HL-60/S4 treated with phorbol 12-myristate 13-acetate at 8.2 ng/mL for 4 days and 3 days (cell line): ENCODE measurements around the gene SHH.

Experiments
- in situ Hi-C: fragments of 300-500 bp; cut with MboI; formaldehyde crosslinking; loops from 2 replicates; pipeline ENCODE4 v1.15.0; 2022; ENCODE audit warnings: low sequenced_read_pairs

The SHH gene

GRCh38 chr7:155811895-155812761 lies at the start of gene SHH:
TSS of gene SHH (minus strand) at chr7:155812463. CDS start at chr7:155812122, 341 bp downstream.
- in situ Hi-C loops = loop anchor here (25.0 kb wide), 1 partner anchor 1000 kb away; no protein-coding TSS in a partner anchor

GRCh38 chr7:155861480-155861868 lies 49.2 kb upstream of the SHH start:
- in situ Hi-C loops = no loop called here

DNA sequence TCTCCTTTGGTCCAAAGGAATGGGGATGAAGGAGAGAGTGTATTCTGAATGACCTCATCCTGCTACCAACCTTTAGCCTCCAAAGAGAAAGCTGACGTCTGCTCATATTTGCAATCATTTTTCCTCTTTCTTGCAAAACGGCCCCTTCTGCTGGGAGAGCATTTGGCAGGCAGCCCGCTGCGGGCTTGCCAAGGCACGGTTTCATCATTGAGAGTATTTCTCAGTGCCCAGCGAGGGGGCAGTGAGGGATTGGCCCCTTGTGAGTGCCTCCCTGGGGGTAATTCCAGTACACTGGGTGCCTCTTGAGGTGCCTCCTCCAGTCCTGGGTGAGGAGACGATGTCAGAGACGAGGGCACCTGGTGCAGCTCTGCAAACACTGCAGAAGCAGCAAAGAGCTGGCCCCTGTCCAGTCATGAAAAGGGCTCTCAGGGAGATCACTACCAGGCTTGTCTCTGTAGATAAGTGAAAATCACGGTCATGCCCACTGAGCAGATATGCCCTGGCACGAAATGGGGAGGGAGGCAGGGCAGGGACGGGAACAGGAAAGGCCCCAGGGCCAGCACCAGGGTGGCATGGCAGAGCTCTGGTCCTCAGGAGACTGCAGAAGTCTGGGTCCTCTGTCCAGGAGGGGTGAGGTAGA lies 48.7 kb upstream of the SHH start:
- in situ Hi-C loops = no loop called here

- in situ Hi-C loops = no loop called here
Observed at GRCh38 chr7:155860461-155860839, 48.2 kb upstream of the SHH start.

- in situ Hi-C loops = no loop called here
Observed at GRCh38 chr7:155858521-155859061, 46.3 kb upstream of the SHH start.

- in situ Hi-C loops = no loop called here
Observed at GRCh38 chr7:155857141-155857540, 44.9 kb upstream of the SHH start.

GRCh38 chr7:155856656-155857055 lies 44.4 kb upstream of the SHH start:
- in situ Hi-C loops = no loop called here

DNA sequence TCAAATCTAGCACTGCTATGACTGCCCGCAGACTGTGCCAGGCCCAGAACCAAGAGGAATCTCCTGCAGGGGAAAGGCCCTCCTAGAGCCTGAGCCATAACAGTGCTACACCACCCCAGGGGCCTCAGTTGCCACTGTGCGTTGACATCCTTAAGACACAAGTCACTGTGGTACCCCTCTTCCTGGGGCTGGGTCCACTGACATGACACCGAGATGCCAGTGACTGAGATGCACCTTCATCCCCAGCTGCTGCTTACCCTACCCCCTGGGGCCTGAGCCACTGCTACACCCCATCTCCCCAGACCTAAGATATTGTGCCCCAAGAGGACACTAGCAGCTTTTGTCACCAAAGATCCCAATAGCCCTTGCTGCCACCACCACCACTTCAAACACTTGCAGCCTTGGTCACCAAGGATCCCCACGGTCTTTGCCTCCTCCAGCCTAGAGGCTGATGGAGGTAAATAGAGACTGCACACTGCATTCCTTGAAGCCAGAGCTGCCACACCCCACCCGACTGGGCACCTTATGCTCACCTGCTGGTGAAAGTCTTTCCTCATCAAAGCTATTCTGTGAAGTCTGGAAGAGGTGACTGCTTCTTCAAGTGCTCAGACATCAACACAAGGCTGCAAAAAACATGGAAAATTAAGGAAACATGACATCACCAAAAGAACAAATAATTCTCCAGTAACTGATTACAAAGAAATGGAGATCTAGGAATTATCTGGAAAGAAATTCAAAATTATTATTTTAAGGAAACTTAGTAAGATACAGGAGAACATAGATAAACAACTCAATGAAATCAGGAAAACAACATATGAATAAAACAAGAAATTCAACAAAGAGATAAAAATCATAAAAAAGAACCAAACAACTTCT lies 40.4 kb upstream of the SHH start:
- in situ Hi-C loops = no loop called here

- in situ Hi-C loops = no loop called here
Observed at GRCh38 chr7:155851892-155852291, 39.6 kb upstream of the SHH start.

- in situ Hi-C loops = no loop called here
Observed at GRCh38 chr7:155850766-155851678, 38.8 kb upstream of the SHH start.

DNA sequence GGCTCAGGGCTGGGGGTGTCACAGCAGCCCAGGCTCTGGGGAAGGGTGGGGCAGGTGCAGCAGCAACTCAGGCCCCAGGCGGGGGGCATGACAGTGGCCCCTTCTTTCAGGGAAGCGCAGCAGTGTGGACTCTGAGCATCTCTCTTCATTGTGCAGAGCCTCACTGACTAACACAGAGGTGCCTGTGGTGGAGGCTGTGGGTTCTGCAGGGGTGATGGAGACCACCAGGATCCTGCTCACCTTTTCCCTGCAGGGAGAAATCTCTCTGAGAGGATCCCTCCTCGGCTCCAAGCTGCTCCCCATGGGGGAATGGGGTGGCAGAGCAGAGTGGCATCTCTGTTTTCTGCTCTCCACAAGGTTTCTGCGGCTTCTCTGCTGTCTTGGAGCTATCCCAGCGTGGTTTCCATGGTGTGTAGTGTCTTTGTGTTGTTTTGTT lies 37.8 kb upstream of the SHH start:
- in situ Hi-C loops = no loop called here

GRCh38 chr7:155848691-155849669 lies 36.7 kb upstream of the SHH start:
- in situ Hi-C loops = no loop called here

DNA sequence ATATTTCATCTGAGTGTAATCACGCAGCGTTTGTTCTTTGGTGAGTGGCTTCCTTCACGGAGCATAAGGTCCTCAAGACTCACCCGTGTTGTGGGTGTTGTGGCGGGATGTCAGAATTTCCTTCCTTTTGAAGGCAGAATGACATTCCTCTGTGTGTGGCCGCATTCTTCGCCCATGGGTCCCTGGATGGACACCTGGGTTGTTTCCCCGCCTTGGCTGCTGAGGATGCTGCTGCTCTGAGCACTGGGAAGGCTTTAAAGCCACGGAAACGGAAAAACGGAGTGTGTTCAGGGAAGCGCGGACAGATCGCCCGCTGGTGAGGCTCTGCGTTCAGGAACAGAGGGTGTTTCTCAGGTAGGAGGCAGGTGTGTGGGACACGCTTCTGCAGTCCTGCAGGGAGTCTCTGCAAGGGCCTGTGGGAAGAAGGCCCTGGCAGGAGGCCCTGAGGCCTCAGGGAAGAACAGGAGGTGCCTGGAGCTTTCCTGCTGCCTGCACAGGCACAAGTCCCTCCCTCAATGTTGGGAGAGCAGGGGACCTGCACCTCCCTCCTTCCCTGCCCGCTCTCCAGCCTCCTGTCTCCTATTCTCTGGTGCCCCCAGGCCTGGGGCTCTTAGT lies 35.7 kb upstream of the SHH start:
- in situ Hi-C loops = no loop called here

DNA sequence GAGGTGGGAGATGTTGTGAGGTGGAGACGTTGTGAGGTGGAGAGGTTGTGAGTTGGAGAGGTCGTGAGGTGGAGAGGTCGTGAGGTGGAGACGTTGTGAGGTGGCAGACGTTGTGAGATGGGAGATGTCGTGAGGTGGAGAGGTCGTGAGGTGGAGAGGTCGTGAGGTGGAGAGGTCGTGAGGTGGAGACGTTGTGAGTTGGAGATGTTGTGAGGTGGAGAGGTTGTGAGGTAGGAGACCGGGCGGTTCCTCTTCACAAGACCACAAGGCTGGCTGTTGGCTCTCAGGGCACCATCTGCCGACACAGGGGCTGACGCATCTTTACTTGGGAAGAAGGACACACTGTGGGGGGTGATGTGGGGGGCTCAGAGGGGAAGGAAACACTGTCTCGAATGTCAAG lies 34.7 kb upstream of the SHH start:
- in situ Hi-C loops = no loop called here

GRCh38 chr7:155846156-155846555 lies 33.9 kb upstream of the SHH start:
- in situ Hi-C loops = no loop called here

DNA sequence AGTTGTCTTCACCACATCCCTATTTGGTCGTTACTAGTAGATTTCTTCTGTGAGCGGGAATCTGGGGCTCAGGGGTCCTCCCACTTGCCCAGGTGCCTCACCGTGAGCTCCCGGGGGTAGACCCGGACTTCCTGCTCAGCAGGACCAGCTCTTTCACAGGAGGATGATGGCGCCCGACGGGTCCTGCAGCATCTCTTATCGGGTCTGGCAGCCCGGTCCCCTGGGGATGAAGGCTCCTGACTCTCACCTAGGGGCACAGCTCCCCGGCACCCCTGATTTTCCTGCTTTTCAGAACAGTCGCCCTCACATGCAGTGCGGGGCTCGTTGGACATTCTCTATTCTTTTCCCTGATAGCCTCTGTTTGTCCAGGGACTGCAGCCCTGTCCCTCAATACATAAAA lies 33.0 kb upstream of the SHH start:
- in situ Hi-C loops = no loop called here

DNA sequence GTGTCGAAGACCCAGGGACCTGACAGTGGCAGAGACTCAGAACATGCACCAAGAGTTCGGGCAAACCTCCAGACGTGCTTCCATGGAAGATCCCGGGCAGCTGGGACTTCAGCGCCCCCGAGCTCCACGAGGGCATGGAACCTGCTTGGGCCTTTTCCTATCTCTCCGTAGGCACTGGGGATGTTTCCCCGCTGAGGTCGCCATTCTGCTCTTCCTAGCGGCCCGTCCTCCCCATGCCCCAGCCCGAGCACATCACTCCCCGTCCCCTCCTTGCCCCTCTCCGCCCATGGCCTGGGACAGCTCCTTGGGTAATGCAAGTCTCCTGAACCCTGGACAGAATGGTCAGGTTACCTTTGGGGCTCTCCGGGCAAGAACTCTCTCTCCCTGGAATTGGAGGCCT lies 32.3 kb upstream of the SHH start:
- in situ Hi-C loops = no loop called here

DNA sequence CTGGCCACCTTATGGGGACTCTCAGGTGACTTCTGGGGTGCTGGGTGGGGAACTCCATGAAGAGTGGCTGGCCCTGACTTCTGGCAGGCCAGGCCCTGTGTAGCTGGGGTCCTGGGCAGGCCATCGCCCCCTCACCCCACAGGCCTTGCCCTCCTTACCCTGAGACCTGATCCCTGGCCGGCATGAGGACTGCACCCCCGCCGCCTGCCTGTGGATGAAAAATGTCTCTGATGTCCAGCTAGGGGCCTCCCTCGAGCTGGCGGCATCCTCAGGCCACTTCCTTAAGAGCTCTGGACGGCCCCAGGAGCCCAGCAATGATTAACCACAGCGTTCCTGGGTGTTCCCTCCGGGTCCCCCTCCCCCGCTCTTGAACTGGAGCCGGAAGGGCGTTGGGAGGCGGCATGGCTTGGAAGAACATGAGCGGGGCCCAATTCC lies 31.8 kb upstream of the SHH start:
- in situ Hi-C loops = no loop called here
